Testis (tissue), 2 donors: ENCODE results near the gene PDE4B.

ENCODE experiments used
- POLR2A ChIP-seq: fragments of 450-650 bp; IDR thresholded peaks from one replicate; pipeline ENCODE4 v1.6.1; 2017; ENCODE audit warnings: antibody characterized with exemption, mild to moderate bottlenecking, moderate library complexity
- TF ChIP-seq, protein P1 (sequence below), 3 experiments: fragments of 450-650 bp in 2 of 3; fragments of 200-600 bp in 1 of 3; sonication (generic) in 1 of 3; IDR thresholded peaks; one replicate each; pipeline ENCODE4 v1.5.1; 2016 to 2019; ENCODE audit warnings: antibody characterized with exemption in 3 of 3, mild to moderate bottlenecking in 2 of 3, moderate library complexity in 1 of 3

DNA sequence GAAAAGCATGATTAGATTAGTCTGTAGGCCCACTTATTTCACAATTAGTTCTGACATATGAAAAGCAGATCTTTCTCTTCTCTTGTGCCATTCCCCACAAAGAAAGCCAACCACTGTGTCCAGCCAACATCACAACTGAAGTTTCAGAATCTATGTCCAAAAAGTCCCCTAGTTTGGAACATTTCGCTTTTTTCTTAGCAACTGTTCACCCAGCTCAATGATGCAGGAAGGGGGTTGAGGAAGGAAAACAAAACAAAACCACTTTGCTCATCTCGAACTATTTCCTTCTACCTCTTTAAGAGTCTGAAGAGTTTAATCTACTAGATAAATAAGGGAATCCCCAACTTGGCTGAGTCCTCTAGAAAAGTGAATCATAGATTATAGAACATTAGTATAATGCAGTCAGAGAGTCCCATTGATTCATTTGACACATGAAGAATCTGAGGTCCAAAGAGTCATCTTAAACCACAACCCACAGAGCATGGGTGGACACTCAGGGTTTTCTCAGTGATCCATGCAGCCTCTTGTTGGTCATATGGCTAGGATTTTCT is 581.9 kb downstream of the PDE4B start:
- TF ChIP-seq, protein P1, sequence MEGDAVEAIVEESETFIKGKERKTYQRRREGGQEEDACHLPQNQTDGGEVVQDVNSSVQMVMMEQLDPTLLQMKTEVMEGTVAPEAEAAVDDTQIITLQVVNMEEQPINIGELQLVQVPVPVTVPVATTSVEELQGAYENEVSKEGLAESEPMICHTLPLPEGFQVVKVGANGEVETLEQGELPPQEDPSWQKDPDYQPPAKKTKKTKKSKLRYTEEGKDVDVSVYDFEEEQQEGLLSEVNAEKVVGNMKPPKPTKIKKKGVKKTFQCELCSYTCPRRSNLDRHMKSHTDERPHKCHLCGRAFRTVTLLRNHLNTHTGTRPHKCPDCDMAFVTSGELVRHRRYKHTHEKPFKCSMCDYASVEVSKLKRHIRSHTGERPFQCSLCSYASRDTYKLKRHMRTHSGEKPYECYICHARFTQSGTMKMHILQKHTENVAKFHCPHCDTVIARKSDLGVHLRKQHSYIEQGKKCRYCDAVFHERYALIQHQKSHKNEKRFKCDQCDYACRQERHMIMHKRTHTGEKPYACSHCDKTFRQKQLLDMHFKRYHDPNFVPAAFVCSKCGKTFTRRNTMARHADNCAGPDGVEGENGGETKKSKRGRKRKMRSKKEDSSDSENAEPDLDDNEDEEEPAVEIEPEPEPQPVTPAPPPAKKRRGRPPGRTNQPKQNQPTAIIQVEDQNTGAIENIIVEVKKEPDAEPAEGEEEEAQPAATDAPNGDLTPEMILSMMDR (IDR thresholded peaks at IDR 0.05), result no peak
- no peak for TF ChIP-seq POLR2A
